Parathyroid adenoma (tissue), 2 donors: Measurements from ENCODE around the gene CHIC2.

ENCODE experiments used
- H2AFZ ChIP-seq: fragments of 300-600 bp; sonication (generic); one replicate; pipeline ENCODE4 v1.7.0; 2017; ENCODE audit warnings: antibody characterized with exemption, mild to moderate bottlenecking
- H3K27ac ChIP-seq: fragments of 300-600 bp; sonication (generic); one replicate; pipeline ENCODE4 v1.7.0; 2017
- H3K27me3 ChIP-seq: fragments of 300-600 bp; sonication (generic); one replicate; pipeline ENCODE4 v1.7.0; 2017; ENCODE audit warnings: low read length; ENCODE audit not compliant: control insufficient read depth, insufficient read depth
- H3K36me3 ChIP-seq: fragments of 300-600 bp; sonication (generic); one replicate; pipeline ENCODE4 v1.7.0; 2017; ENCODE audit warnings: low read length; ENCODE audit not compliant: control insufficient read depth, insufficient read depth
- H3K4me1 ChIP-seq: fragments of 300-600 bp; sonication (generic); one replicate; pipeline ENCODE4 v1.7.0; 2017; ENCODE audit warnings: control low read depth
- H3K4me2 ChIP-seq: fragments of 300-600 bp; sonication (generic); one replicate; pipeline ENCODE4 v1.7.0; 2017; ENCODE audit warnings: low read length
- H3K4me3 ChIP-seq: fragments of 300-600 bp; sonication (generic); one replicate; pipeline ENCODE4 v1.7.0; 2017; ENCODE audit warnings: low read depth, low read length
- H3K79me2 ChIP-seq: fragments of 300-600 bp; sonication (generic); one replicate; pipeline ENCODE4 v1.7.0; 2017; ENCODE audit warnings: control low read depth
- H3K9ac ChIP-seq: fragments of 300-600 bp; sonication (generic); one replicate; pipeline ENCODE4 v1.7.0; 2017; ENCODE audit warnings: mild to moderate bottlenecking
- H3K9me3 ChIP-seq: fragments of 300-600 bp; sonication (generic); one replicate; pipeline ENCODE4 v1.7.0; 2017; ENCODE audit warnings: low read length; ENCODE audit not compliant: control insufficient read depth
- TF ChIP-seq, protein P1 (sequence below): fragments of 300-600 bp; sonication (generic); IDR thresholded peaks from one replicate; pipeline ENCODE4 v1.7.0; 2017; ENCODE audit warnings: antibody characterized with exemption, mild to moderate bottlenecking
- donor health status: primary hyperparathyroidism.

CHIC2 gene

DNA sequence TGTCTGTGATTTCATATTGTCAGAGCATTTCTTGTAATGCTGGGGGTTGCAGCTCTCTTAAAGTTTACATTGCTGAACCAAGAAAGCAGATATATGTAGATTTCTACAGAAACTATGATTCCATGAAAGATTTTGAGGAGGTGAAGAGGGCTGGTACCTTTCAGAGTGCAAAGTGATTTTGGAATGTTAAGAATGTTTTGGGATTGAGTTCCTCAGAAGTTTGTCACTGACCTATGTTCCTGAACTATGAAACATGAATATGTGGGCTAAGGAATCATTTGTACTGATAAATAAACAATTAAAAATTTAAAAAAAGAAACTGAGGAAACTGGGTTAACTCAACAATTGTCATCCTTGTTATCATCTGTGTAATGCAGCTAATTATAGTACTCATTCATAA, 12.3 kb upstream of the CHIC2 start:
- no peaks in the 10 kb centered on the region for H3K36me3 ChIP-seq
- TF ChIP-seq, protein P1, sequence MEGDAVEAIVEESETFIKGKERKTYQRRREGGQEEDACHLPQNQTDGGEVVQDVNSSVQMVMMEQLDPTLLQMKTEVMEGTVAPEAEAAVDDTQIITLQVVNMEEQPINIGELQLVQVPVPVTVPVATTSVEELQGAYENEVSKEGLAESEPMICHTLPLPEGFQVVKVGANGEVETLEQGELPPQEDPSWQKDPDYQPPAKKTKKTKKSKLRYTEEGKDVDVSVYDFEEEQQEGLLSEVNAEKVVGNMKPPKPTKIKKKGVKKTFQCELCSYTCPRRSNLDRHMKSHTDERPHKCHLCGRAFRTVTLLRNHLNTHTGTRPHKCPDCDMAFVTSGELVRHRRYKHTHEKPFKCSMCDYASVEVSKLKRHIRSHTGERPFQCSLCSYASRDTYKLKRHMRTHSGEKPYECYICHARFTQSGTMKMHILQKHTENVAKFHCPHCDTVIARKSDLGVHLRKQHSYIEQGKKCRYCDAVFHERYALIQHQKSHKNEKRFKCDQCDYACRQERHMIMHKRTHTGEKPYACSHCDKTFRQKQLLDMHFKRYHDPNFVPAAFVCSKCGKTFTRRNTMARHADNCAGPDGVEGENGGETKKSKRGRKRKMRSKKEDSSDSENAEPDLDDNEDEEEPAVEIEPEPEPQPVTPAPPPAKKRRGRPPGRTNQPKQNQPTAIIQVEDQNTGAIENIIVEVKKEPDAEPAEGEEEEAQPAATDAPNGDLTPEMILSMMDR: no peak
- no peaks in the 10 kb centered on the region for H3K4me1 ChIP-seq
- no peak overlapping the region for H3K27ac ChIP-seq
- no peaks in the 10 kb centered on the region for H3K79me2 ChIP-seq
- no peak overlapping the region for H3K4me3 ChIP-seq
- H3K9me3 ChIP-seq: no peaks in the 10 kb centered on the region
- no peak overlapping the region for H3K4me2 ChIP-seq
- no peak overlapping the region for H3K9ac ChIP-seq
- no peaks in the 10 kb centered on the region for H3K27me3 ChIP-seq
- H2AFZ ChIP-seq: no peak overlapping the region

DNA sequence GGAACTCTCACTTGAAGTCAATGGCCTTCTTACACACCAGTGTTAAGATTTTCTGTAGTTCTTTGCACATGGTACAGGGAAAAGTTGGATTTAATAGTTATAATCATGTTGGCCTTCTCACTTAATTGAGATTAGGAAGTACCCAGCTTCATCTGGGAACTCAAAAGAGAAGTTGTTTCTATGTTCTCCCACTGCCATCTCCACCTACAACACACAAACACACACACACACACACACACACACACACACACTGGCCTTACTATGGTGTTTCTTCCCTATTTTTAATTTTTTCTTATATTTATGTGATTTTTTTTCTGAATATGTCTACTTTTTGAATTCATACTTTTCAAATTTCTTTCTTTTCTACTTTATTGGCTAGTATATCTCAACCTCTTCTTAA, 10.0 kb upstream of the CHIC2 start:
- TF ChIP-seq, protein P1: no peak
- no peak overlapping the region for H3K9ac ChIP-seq
- no peak overlapping the region for H3K4me3 ChIP-seq
- no peak overlapping the region for H3K27ac ChIP-seq
- no peaks in the 10 kb centered on the region for H3K4me1 ChIP-seq
- no peaks in the 10 kb centered on the region for H3K36me3 ChIP-seq
- H2AFZ ChIP-seq: no peak overlapping the region
- H3K4me2 ChIP-seq: no peak overlapping the region
- no peaks in the 10 kb centered on the region for H3K79me2 ChIP-seq
- H3K9me3 ChIP-seq: no peaks in the 10 kb centered on the region
- H3K27me3 ChIP-seq: no peaks in the 10 kb centered on the region

DNA sequence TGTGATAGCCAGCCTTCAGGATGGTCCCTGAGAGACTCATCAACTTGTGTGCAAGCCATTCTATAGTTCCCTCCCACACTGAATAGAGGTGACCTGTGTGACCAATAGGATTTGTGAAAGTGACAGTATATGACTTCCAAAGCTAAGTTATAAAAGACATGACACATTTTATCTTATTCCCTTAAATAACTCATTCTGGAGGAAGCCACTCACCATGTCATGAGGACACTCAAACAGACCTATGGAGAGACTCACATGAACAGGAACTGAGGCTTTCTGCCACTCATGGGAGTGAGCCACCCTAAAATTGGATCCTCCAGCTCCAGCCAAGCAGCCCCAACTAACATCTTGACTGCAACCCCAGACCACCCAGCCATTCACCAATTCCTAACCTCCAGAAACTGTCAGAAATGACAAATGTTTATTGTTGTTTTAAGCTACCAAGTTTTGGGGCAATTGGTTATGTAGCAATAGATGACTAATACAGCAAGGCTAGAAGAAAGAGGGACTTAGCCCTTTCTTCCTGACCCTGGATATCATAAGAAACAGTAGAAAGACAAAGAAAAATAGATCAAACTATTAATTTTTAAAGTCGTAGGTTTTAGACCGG, 9.0 kb upstream of the CHIC2 start:
- H3K4me1 ChIP-seq: no peaks in the 10 kb centered on the region
- H3K36me3 ChIP-seq: no peaks in the 10 kb centered on the region
- H3K4me3 ChIP-seq: no peak overlapping the region
- H2AFZ ChIP-seq: no peak overlapping the region
- H3K27me3 ChIP-seq: no peaks in the 10 kb centered on the region
- H3K9ac ChIP-seq: no peak overlapping the region
- no peak overlapping the region for H3K27ac ChIP-seq
- H3K9me3 ChIP-seq: no peaks in the 10 kb centered on the region
- H3K79me2 ChIP-seq: no peaks in the 10 kb centered on the region
- TF ChIP-seq, protein P1: no peak
- H3K4me2 ChIP-seq: no peak overlapping the region

DNA sequence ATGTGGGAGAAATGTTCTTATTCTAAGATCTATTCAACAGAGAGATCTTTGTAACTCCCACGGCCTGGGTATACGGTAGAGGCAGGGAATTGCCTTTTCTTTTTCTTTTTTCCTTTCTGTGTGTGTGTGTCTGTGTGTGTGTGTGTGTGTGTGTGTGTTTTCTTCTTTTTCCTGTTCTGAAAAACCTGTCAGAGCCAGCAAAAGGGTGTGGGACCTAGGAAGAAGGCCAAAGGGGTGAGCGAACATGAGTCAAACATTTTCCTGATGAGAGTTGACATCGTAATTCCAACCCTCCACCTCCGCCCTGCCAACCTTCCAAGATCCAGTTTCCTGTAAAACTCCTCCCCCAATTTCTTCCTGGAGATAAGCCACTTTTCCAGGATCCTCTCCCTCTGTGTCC, 2.8 kb upstream of the CHIC2 start:
- TF ChIP-seq, protein P1: no peak
- Histone ChIP-seq H3K4me1 (no peaks in the 10 kb centered on the region), H3K9me3 (no peaks in the 10 kb centered on the region), H3K4me2 (no peak overlapping the region), H3K36me3 (no peaks in the 10 kb centered on the region), H3K27ac (peak overlapping the region; percentile 57), H2AFZ (no peak overlapping the region), H3K4me3 (no peak overlapping the region), H3K27me3 (no peaks in the 10 kb centered on the region), H3K9ac (no peak overlapping the region), H3K79me2 (peaks cover 13% of the 10 kb centered on the region)

DNA sequence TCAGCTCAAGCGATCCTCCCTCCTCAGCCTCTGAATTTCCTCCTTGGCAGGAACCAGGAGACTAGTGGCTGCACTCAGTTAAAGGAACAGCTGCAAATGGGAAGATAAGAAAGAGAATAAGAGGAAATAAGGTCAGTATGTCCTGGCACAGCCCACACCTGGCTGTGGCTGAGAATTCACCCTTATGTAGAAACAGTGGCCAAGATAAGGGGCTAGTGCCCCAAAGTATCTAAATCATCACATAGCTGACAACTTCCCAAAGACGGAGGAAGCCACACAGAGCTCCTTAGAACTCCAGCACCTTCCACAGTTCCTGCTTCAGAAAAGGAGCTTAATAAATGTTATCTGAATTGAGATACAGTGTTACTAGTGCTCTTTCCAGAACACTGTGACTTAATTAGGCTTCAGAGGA, 2.3 kb upstream of the CHIC2 start:
- H3K27ac ChIP-seq: peak overlapping the region; percentile 57
- no peaks in the 10 kb centered on the region for H3K4me1 ChIP-seq
- no peak overlapping the region for H3K4me2 ChIP-seq
- H3K27me3 ChIP-seq: no peaks in the 10 kb centered on the region
- TF ChIP-seq, protein P1: no peak
- no peak overlapping the region for H3K9ac ChIP-seq
- no peak overlapping the region for H3K4me3 ChIP-seq
- no peak overlapping the region for H2AFZ ChIP-seq
- H3K79me2 ChIP-seq: peaks cover 13% of the 10 kb centered on the region
- no peaks in the 10 kb centered on the region for H3K36me3 ChIP-seq
- H3K9me3 ChIP-seq: no peaks in the 10 kb centered on the region
